ENCODE results near the gene NCF4. TPM values are rescaled to one million over a fixed set of nuclear protein-coding genes. Genes with fewer than 3 reads are reported as not detected.

Gene NCF4
- total RNA-seq, 1 donor from 2014 or later, result 6.8 TPM

DNA sequence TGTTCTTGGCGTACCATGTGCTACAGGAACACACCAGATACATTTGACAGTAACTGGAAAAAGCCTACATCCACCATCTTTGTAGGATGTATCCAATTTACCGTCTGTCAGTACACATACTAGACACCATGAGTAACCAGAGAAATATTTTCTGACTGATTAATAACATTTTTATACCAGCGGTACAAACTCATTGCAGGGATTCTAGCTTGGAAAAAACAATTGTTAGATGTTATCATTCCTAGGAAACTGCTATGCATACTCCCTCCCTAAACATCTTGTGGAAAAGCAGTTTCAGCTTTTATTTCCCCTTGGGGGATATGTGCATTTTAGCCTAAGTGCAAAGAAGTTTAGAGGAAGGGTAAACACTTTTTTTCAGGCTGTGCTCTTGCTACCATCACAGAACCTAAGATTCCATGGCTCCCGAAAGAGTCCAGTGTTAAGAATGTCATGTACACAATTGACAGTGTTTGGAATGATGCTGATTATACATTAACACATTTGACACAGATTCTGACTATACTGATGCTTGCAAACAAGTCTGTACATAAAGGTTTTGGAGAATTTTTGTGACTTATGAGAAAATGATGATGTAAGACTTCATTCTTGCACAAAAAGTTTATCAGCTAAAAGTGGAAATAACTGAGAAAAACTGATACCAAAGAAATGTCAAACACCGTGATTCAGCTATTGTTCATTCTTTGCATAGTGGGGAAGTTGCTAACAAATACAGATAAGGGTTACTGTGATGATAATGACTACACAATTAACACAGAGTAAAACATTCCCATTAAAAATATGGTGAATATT lies 23.7 kb downstream of the NCF4 start:
- ATAC-seq, result no peak
- intact Hi-C loops (cut with micrococcal nuclease), result no loop called here
- no peak for DNase-seq

DNA sequence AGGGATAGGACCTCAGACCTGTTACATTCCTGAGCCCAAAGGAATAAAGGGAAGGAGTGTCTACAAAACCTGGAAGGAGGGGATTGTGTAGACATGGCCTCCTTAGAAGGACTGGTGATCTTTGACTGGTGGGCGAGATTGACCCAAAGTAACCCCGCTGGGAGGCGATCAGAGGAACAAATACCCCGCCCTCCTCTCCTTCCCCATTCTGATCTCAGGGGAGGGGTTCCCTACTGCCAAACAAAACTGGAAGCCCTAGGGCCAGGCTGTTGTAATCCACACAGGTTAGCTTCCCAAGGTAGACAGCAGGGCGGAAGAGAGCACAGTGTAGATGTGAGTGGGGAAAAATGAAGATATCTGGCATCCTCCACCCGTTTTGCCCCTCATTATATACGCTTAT lies 24.7 kb downstream of the NCF4 start:
- ATAC-seq (no peak), DNase-seq (no peak)
- intact Hi-C loops (cut with micrococcal nuclease), result no loop called here

DNA sequence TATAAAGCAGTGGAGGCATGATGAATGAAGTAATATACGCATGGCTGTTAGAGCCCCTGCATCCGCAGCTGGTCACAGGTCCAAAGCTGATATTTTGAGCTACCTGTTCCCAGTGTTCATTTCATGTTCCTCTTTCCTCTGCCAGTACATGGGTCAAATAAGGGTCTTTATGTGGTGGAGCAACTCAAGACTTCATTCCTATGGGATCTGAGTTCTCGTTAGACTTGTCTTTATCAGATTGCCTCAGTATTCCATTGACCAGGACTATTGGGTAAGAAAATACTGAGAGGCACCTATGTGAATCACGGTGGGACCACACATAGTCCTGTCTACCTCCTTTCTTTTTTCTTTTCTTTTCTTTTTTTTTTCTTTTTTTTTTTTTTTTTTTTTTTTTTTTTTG lies 25.2 kb downstream of the NCF4 start:
- ATAC-seq (no peak), DNase-seq (no peak)
- intact Hi-C loops (cut with micrococcal nuclease), result no loop called here

DNA sequence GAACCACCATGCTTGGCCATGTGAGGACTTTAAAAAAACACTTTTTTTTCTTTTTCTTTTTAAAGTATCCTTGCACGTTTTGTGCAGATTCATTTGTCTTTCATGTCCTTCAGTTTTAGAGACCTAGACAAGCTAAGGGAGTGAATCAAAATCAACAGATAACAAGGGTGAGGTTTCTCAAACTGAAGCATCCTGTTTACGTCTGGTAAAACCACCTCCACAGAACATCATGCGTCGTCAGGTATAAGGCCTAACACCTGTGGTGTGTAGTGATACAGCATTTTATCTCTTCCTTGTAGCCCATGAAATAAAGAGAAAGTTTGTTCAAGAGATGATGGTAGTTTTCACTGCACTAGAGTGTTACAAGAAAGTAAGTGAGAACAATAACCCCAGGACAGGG lies 26.4 kb downstream of the NCF4 start:
- ATAC-seq, result no peak
- intact Hi-C loops (cut with micrococcal nuclease), result no loop called here
- DNase-seq, result no peak

DNA sequence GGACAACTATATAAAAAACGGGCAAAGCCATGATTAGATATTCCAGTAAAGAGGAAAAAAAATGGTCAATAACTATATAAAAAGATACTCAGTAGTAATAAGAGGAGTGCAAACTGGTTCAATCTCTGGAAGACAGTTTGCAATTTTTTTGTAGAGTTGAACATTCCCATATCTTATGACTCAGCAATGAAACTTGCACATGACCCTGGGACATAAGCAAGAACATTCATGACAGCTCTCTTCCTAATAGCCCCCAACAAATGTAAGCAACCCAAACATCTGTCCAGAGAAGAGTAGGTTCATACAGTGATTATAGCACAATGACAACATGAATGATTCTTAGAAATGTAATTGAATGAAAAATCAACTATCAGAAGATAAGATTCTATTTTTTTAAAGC lies 30.8 kb downstream of the NCF4 start:
- ATAC-seq (no peak), DNase-seq (no peak)
- intact Hi-C loops (cut with micrococcal nuclease), result no loop called here

DNA sequence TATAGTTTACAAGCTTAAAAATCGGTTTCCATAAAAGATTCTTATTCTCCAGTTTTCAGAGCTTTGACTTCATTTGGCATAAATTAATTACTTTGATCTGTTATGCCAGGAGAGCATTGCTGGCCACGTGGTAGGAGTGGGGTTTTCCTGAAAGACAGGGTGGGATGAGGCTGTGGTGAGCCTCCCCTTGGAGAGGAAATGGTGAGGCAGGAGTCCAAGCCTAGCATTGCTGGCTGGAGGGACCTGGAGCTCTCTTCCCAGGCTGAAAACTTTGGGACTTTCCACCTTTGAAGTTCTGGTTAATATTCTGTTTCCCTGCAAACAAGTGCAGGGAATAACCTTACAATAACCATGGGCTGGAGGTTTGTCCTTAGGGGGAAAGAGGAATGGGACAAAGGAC lies 31.5 kb downstream of the NCF4 start:
- intact Hi-C loops (cut with micrococcal nuclease), result no loop called here
- ATAC-seq, result no peak
- no peak for DNase-seq

DNA sequence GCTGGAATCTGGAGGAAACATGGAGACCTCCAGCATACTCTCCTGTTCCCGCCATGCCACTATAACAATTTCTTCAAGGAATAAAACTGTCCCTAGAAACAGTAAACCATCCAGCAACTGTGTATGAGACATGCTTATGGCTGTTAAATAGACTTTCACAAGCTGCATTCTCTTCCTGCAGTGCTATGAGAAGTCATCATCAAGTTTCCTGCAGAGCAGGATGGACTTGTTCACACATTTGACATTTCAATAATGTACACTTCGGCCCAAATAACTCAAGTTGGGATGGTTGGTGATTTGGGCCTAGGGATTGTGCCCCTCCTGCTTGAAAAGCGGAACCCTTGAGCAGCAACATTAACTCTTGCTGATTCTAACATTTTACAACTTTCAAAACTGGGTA lies 32.5 kb downstream of the NCF4 start:
- DNase-seq (no peak), ATAC-seq (no peak)
- intact Hi-C loops (cut with micrococcal nuclease), result no loop called here

DNA sequence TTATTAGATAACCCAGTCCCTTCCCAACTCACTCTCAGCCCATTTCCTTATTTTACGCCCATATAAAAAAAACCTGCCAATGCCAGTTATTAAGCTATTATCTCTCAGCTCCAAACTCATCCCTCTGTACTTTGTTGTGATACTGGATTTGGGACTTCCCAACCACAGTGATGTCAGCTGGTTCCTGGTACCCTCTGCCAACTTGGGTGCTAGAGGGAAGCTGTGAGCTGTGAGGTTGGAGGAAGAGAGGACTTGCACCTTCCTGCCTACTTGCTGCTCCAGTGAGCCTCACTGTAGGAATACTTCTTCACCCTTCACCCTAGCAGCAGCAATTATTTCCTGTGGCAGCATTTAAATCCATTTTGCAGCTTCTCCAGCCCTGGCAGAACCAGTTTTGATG lies 33.5 kb downstream of the NCF4 start:
- ATAC-seq (no peak), DNase-seq (no peak)
- intact Hi-C loops (cut with micrococcal nuclease), result no loop called here

DNA sequence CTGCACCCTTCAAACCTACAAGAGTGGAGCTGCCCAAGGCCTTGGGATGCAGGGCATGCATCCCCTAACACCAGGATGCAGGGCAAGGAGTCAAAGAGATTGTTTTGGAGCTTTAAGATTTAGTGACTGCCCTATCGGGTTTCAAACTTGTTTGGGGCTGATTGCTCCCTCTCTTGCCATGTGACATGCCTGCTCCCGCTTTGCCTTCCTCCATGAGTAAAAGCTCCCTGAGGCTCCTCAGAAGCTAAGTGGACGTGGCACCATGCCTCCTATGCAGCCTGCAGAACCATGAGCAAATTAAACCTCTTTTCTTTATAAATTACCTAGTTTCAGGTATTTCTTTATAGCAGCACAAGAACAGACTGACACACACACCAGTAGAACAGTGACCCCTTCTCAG lies 36.8 kb downstream of the NCF4 start:
- intact Hi-C loops (cut with micrococcal nuclease), result no loop called here
- ATAC-seq, result no peak
- no peak for DNase-seq

DNA sequence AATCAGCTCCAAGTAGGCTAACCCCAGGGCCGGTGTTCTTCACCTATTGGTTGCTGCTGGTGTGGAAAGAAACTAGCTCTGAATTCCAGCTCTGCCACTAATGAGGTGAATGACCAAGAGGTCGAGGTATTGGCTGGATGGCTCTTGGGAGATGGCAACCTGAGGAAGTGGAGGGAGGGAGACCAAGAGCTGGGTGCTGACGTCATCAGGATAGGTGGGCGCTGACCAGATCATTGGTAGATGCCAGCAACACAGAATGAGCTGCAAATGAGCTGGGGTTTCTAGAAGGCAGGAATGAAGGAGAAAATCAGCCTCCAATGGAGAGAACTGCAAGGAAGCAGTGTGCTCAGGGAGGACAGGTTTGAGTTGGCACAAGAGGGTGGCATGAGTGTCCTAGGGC lies 37.9 kb downstream of the NCF4 start:
- ATAC-seq (no peak), DNase-seq (no peak)
- intact Hi-C loops (cut with micrococcal nuclease), result no loop called here

DNA sequence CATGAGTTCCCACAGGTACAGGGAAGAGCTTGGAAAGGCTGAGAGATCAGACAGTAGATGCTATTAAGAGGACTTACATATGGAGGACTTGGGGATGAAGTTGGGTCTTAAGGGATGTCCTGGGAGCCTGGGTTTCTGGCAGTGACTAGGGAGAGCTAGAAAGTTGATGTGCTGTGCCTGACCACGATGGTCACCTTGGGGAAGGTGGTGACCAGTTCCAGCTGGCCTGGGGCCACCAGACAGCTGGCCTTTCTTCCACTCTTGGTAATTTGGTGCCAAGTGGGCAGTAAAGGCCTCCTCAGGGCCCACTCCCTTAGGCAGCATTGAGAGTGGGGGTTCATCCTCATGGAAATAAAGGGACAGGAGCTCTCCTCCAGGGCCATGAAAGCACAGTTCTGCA lies 38.7 kb downstream of the NCF4 start:
- ATAC-seq, result no peak
- intact Hi-C loops (cut with micrococcal nuclease), result no loop called here

DNA sequence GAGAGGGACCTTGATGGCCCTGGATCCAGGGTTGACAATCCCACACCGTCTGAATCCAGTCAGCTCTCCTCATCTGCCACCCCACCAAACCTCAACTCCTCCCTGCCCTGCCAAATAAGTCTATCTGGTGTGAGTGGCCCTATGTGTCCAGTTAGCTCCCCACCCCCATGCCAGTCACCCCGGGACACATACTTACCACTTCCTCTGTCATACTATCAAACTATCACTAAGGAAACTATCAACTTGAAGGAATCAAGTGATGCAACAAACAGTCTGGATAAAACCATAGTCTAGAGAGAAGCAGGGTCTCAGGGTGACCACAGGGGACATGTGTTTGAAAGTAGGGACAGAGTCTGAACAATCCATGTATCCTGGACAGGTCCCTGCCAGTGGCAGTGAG lies 39.4 kb downstream of the NCF4 start:
- intact Hi-C loops (cut with micrococcal nuclease), result no loop called here
- no peak for ATAC-seq
- DNase-seq, result no peak

More for the DNA sequence above, 38.7 kb downstream of the NCF4 start:
- DNase-seq, result no peak

DNA sequence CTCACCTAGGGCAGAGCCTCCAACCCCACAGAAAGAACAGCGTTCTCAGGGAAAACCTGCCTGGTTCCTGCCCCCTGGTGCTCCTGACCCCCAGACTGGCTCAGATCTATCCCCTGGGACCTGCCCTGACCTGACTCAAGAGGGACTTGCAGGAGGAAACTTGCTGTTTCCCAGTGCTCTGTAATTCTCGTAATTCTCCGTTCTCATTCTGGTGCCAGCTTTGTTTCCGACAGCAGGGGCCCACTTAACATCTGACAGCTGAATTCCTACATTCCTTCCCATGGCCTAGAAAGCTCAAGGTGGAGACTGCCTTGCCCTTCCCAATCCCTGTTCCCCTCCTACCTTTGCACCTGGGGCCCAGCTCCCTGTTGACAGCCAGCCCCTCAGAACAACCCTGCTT lies 40.1 kb downstream of the NCF4 start:
- DNase-seq (no peak), ATAC-seq (no peak)
- intact Hi-C loops (cut with micrococcal nuclease), result no loop called here

DNA sequence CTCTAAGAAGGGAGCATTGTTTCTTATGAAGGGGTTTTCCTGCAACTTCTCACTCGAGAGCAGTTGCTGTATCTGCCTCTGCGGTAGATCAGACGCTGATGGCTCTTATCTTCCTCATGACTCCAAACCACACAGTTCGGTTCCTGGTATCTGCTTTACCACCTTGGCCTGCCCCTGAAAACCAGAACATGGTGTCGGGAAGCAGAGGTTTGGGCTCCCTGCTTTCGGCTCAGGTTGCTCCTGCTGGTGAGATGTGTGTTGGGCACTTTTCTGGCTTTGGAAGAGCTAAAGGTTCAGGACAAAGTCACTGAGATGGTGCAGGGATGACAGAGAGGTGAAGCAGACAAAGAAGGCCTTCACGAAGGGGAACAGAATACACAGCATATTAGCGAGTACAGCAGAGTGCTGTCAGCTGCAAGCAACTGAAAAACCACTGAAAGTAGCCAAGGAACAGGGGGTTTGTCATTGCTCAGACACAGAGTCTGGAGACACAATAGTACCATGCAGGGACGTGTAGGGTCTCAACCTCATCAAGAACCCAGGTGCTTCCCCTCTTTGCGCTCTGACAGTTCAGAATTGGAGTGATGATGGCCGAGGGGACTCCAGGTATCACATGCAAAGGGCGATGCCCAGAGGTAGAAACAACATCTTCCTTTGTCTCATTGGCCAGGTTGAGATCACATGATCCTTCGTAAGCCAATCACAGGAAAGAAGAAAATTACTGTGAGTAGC lies 40.8 kb downstream of the NCF4 start:
- intact Hi-C loops (cut with micrococcal nuclease), result no loop called here
- no peak for ATAC-seq
- DNase-seq, result no peak

DNA sequence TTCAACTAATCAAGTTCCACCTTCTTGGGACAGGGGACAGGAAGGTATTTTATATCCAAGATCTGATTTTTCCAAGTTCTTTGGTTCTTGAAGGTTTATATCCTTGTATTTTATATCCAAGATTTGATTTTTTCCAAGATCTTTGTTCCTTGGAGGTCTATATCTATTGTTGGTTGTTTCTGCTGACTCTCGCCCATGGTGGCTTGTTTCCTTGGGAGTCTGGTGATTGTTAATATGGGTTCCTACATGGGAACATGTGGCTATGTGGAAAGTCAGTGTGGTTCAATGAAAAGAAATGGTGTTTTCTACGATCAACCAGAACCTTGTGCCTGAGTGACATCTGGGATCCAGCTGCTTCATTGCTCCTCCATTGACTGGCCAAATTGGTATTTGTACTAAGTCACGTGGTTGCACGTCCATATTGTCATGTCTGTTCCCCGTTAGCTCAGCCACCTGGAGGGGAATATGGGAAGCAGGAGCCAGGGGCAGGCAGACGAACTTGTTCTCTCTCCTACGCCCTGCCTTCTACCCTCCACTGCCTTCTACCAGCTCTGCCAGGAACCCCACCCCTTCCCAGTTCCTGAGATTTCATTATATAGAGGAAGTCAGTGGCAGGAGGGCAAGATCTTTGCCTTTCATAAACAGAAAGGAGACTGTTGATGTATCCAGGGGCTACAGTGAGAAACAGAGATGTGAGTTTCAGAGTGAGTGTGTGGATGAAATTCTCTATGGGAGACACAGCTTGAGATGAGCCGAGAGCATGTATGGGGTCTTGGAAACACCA lies 41.5 kb downstream of the NCF4 start:
- intact Hi-C loops (cut with micrococcal nuclease), result no loop called here
- ATAC-seq (peak; percentile 56), DNase-seq (no peak)

DNA sequence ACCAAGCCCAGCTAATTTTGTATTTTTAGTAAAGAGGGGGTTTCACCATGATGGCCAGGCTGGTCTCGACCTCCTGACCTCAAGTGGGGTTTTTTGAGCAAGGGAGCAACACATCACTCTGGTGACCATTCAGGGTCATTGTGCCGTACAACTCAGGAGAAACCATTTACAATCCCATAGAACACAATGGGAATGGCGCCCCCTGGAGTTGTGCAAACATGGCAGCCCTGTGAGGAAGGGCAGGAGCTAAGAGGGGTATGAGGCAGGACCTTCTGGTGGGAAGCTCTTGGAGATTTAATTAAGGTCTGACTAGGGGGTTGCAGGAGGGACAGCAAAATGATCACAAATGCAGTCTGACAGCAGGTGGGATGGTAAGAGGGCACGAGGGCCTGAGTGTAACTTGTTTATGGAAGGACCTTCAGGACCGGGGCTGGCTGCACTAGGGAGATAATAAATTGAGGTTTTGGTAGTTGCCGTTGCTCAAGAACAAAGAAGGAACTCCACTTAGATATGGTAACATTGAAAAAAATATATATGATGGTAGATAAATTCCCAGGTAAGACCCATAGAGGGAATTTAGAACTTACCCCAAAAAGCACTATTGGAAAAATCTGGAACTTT lies 43.6 kb downstream of the NCF4 start:
- ATAC-seq, result no peak
- intact Hi-C loops (cut with micrococcal nuclease), result no loop called here
- DNase-seq, result no peak

DNA sequence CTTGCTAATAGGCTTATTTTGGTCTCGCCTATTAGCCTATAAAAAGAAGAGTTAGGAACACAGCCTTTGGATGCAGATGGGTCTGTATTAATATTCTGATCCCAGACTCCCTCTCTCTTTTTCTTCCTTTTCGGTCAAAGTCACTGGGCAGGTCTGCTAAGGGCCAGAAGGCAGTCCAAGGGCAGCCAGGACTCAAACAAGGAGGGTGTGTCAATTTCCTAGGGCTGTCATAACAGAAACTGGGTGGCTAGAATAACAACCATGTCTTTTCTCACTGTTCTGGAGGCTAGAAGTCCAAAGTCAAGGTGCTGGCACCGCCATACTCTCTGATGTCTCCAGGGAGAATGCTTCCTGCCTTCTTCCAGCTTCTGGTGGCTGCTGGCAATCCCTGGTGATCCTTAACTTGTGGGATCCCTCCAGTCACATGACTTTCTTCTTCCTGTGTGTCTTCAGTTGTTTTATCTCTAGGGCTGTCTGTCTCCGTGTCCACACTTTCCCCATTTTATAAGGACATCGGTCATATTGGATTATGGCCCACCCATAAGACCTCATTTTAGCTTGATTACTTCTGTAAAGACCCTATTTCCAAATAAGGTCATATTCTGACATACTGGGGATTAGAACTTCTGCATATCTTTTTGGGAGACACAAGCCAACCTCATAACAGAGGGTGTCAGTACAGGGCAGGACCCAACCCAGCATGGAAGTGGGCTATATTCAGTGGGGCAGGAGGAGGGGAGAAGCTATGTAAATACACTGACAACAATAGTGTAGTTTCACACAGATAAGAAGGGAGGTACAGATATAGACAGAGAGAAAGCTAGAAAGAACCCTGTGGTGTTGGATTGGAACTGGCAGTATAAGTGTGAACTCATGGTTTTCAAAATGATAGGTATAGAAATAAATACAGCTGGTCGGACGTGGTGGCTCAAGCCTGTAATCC lies 46.7 kb downstream of the NCF4 start:
- DNase-seq, result no peak
- ATAC-seq, result no peak
- intact Hi-C loops (cut with micrococcal nuclease), result no loop called here

DNA sequence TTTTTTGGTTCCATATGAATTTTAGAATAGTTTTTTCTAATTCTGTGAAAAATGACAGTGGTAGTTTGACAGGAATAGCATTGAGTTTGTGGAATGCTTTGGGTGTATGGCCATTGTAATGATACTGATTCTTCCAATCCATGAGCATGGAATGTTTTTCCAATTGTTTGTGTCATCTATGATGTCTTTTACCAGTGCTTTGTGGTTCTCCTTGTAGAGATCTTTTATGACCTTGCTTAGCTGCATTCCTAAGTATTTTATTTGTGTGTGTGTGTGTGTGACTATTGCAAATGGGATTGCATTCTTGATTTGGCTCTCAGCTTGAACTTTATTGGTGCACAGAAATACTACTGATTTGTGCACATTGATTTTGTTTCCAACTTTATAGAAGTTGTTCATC lies 49.7 kb downstream of the NCF4 start:
- no peak for DNase-seq
- ATAC-seq, result no peak
- intact Hi-C loops (cut with micrococcal nuclease), result no loop called here
